H9 (cell line): ENCODE results near the gene HHLA2. TPM values are rescaled to one million over a fixed set of nuclear protein-coding genes. Genes with fewer than 3 reads are reported as not detected.

ENCODE experiments used
- DNase-seq: peaks from one replicate; pipeline ENCODE4 v3.0.0-alpha.2; 2017
- H2AFZ ChIP-seq: one replicate; pipeline ENCODE4 v1.6.1; 2013; ENCODE audit warnings: mild to moderate bottlenecking, low read length, control low read depth, moderate library complexity
- H2AK5ac ChIP-seq: 2 replicates; pipeline ENCODE4 v1.6.1; 2013; ENCODE audit warnings: low read length, control low read depth, mixed read lengths; ENCODE audit not compliant: insufficient read length
- H2BK120ac ChIP-seq: one replicate; pipeline ENCODE4 v1.6.1; 2013; ENCODE audit warnings: low read depth, mild to moderate bottlenecking, low read length, control low read depth, inconsistent platforms; ENCODE audit not compliant: poor library complexity, severe bottlenecking
- H2BK12ac ChIP-seq: 2 replicates; pipeline ENCODE4 v1.6.1; 2013; ENCODE audit warnings: low read length, control low read depth, mixed read lengths, low read depth; ENCODE audit not compliant: insufficient read length
- H2BK15ac ChIP-seq: 2 replicates; pipeline ENCODE4 v1.6.1; 2013; ENCODE audit warnings: low read depth, low read length, control low read depth
- H2BK20ac ChIP-seq: one replicate; pipeline ENCODE4 v1.6.1; 2013; ENCODE audit warnings: low read depth, mild to moderate bottlenecking, low read length, control low read depth, inconsistent platforms; ENCODE audit not compliant: poor library complexity, severe bottlenecking
- H2BK5ac ChIP-seq: 2 replicates; pipeline ENCODE4 v1.6.1; 2013; ENCODE audit warnings: low read length, control low read depth, mixed read lengths; ENCODE audit not compliant: insufficient read length
- H3K14ac ChIP-seq: 2 replicates; pipeline ENCODE4 v1.6.1; 2013; ENCODE audit warnings: low read length, control low read depth; ENCODE audit not compliant: insufficient read depth
- H3K18ac ChIP-seq: 2 replicates; pipeline ENCODE4 v1.6.1; 2013; ENCODE audit warnings: low read depth, mild to moderate bottlenecking, mixed read lengths, low read length, control low read depth; ENCODE audit not compliant: insufficient read length
- H3K23ac ChIP-seq: 2 replicates; pipeline ENCODE4 v1.6.1; 2013; ENCODE audit warnings: low read length, control low read depth, mixed read lengths, low read depth; ENCODE audit not compliant: insufficient read length
- H3K23me2 ChIP-seq: 2 replicates; pipeline ENCODE4 v1.6.1; 2013; ENCODE audit warnings: low read depth, mild to moderate bottlenecking, mixed read lengths, low read length, control low read depth; ENCODE audit not compliant: insufficient read length, poor library complexity, severe bottlenecking
- H3K27ac ChIP-seq: 2 replicates; pipeline ENCODE4 v1.5.1; 2013; ENCODE audit warnings: low read length, control low read depth, mixed read lengths, low read depth; ENCODE audit not compliant: insufficient read length
- H3K27me3 ChIP-seq: 2 replicates; pipeline ENCODE4 v1.6.1; 2013; ENCODE audit warnings: low read length, control low read depth, inconsistent platforms; ENCODE audit not compliant: insufficient read depth
- H3K4ac ChIP-seq: 2 replicates; pipeline ENCODE4 v1.6.1; 2013; ENCODE audit warnings: low read depth, mild to moderate bottlenecking, control low read depth, inconsistent platforms, low read length, moderate library complexity
- H3K4me1 ChIP-seq: 2 replicates; pipeline ENCODE4 v1.6.1; 2013; ENCODE audit warnings: low read length, control low read depth, inconsistent platforms; ENCODE audit not compliant: insufficient read depth
- H3K4me2 ChIP-seq: 2 replicates; pipeline ENCODE4 v1.6.1; 2013; ENCODE audit warnings: low read length, control low read depth, mixed read lengths; ENCODE audit not compliant: insufficient read length, insufficient read depth
- H3K56ac ChIP-seq: 2 replicates; pipeline ENCODE4 v1.6.1; 2013; ENCODE audit warnings: low read depth, mild to moderate bottlenecking, mixed read lengths, low read length, control low read depth; ENCODE audit not compliant: insufficient read length
- H3K79me1 ChIP-seq: 2 replicates; pipeline ENCODE4 v1.6.1; 2013; ENCODE audit warnings: low read depth, mild to moderate bottlenecking, moderate library complexity, low read length, control low read depth, inconsistent platforms; ENCODE audit not compliant: insufficient read depth, poor library complexity, severe bottlenecking
- H3K79me2 ChIP-seq: 2 replicates; pipeline ENCODE4 v1.6.1; 2013; ENCODE audit warnings: low read length, control low read depth, inconsistent platforms; ENCODE audit not compliant: insufficient read depth
- H3K9ac ChIP-seq: 2 replicates; pipeline ENCODE4 v1.6.1; 2013; ENCODE audit warnings: low read length, control low read depth, mixed read lengths; ENCODE audit not compliant: insufficient read length; ENCODE audit errors: extremely low read depth
- H3K9me3 ChIP-seq: one replicate; pipeline ENCODE4 v1.6.1; 2013; ENCODE audit warnings: low read depth, low read length, inconsistent platforms; ENCODE audit not compliant: control insufficient read depth
- H3T11ph ChIP-seq: one replicate; pipeline ENCODE4 v1.6.1; 2013; ENCODE audit warnings: mild to moderate bottlenecking, low read length, control low read depth, inconsistent platforms
- H4K20me1 ChIP-seq: one replicate; pipeline ENCODE4 v1.6.1; 2013; ENCODE audit not compliant: control insufficient read depth, insufficient read length, insufficient read depth
- H4K5ac ChIP-seq: 2 replicates; pipeline ENCODE4 v1.6.1; 2013; ENCODE audit warnings: low read depth, mild to moderate bottlenecking, mixed read lengths, low read length, control low read depth; ENCODE audit not compliant: insufficient read length
- H4K8ac ChIP-seq: replicated peaks from 2 replicates; pipeline ENCODE4 v1.6.1; 2013; ENCODE audit warnings: low read length, control low read depth, mixed read lengths, low read depth; ENCODE audit not compliant: insufficient read length
- H4K91ac ChIP-seq: 2 replicates; pipeline ENCODE4 v1.6.1; 2013; ENCODE audit warnings: low read depth, mild to moderate bottlenecking, moderate library complexity, mixed read lengths, low read length, control low read depth; ENCODE audit not compliant: insufficient read length
- H3K27ac Mint-ChIP-seq, 3 experiments: 2 replicates in 2 of 3; 3 replicates in 1 of 3; pipeline ENCODE4 v1.8.0; 2020 to 2021; ENCODE audit warnings: mixed read lengths in 3 of 3, mild to moderate bottlenecking in 1 of 3, moderate library complexity in 1 of 3
- H3K27me3 Mint-ChIP-seq: 2 replicates; pipeline ENCODE4 v1.8.0; 2021; ENCODE audit warnings: low read depth, mild to moderate bottlenecking, moderate library complexity, mixed read lengths
- H3K36me3 Mint-ChIP-seq, 3 experiments: 2 replicates in 2 of 3; 3 replicates in 1 of 3; pipeline ENCODE4 v1.8.0; 2020 to 2021; ENCODE audit warnings: low read depth in 3 of 3, mixed read lengths in 3 of 3; ENCODE audit not compliant: insufficient read depth in 1 of 3
- H3K4me1 Mint-ChIP-seq, 2 experiments: 2 replicates each; pipeline ENCODE4 v1.8.0; 2020; ENCODE audit warnings: mixed read lengths in 2 of 2
- H3K4me3 Mint-ChIP-seq, 2 experiments: 2 replicates in 1 of 2; 3 replicates in 1 of 2; pipeline ENCODE4 v1.8.0; 2020 to 2021; ENCODE audit warnings: mild to moderate bottlenecking in 2 of 2, mixed read lengths in 2 of 2, moderate library complexity in 1 of 2
- H3K9me3 Mint-ChIP-seq, 2 experiments: 2 replicates in 1 of 2; 3 replicates in 1 of 2; pipeline ENCODE4 v1.8.0; 2020; ENCODE audit warnings: mild to moderate bottlenecking in 2 of 2, mixed read lengths in 2 of 2, moderate library complexity in 1 of 2
- WGBS: extraction: QIAGEN DNeasy Blood & Tissue Kit; methylation state at CpG from one replicate; pipeline ENCODE4 v1.1.7; 2013; ENCODE audit warnings: missing lambda C conversion rate, low lambda C conversion rate, mixed read lengths; ENCODE audit not compliant: insufficient read length; ENCODE audit errors: extremely low coverage; 5-methylcytosine and 5-hydroxymethylcytosine counted together
- total RNA-seq: library from RNA; stranded (reverse); gene quantifications from 2 replicates; pipeline ENCODE4 v1.2.1, GENCODE V29; 2021
- TF ChIP-seq, protein P1 (sequence below): fragments of 200-600 bp; sonication (generic); conservative IDR thresholded peaks from 3 replicates; pipeline ENCODE4 v1.8.0; 2021; ENCODE audit warnings: antibody characterized with exemption, mild to moderate bottlenecking

Gene HHLA2
- total RNA-seq, 1 experiment from 2014 or later = not detected

- Histone ChIP-seq H3K9me3 (no peaks in the 10 kb centered on the region), H4K8ac (no peak overlapping the region), H3K18ac (no peak overlapping the region), H3T11ph (no peak overlapping the region), H3K79me2 (no peaks in the 10 kb centered on the region), H3K4ac (no peak overlapping the region), H2BK15ac (no peak overlapping the region), H4K20me1 (no peaks in the 10 kb centered on the region), H2BK5ac (no peak overlapping the region), H3K9ac (no peak overlapping the region), H2BK12ac (no peak overlapping the region), H3K4me2 (no peak overlapping the region), H4K5ac (no peak overlapping the region), H2AFZ (no peak overlapping the region), H3K56ac (no peak overlapping the region), H3K23ac (no peak overlapping the region), H3K27ac (no peak overlapping the region), H3K14ac (no peak overlapping the region), H3K79me1 (no peaks in the 10 kb centered on the region), H4K91ac (no peak overlapping the region), H3K27me3 (no peaks in the 10 kb centered on the region), H2BK20ac (no peak overlapping the region), H2BK120ac (no peak overlapping the region), H3K23me2 (no peaks in the 10 kb centered on the region), H2AK5ac (no peak overlapping the region), H3K4me1 (peaks cover 2% of the 10 kb centered on the region; the same call in 1 of the 2 replicates)
- Mint-ChIP-seq H3K9me3 (no peaks in the 10 kb centered on the region; a peak in 2 of 5 replicates), H3K27me3 (no peaks in the 10 kb centered on the region), H3K4me1 (peaks cover 15 to 18% of the 10 kb centered on the region in 2 experiments), H3K27ac (no peak overlapping the region), H3K4me3 (no peak overlapping the region), H3K36me3 (no peaks in the 10 kb centered on the region; a peak in 1 of 7 replicates)
- TF ChIP-seq, protein P1, sequence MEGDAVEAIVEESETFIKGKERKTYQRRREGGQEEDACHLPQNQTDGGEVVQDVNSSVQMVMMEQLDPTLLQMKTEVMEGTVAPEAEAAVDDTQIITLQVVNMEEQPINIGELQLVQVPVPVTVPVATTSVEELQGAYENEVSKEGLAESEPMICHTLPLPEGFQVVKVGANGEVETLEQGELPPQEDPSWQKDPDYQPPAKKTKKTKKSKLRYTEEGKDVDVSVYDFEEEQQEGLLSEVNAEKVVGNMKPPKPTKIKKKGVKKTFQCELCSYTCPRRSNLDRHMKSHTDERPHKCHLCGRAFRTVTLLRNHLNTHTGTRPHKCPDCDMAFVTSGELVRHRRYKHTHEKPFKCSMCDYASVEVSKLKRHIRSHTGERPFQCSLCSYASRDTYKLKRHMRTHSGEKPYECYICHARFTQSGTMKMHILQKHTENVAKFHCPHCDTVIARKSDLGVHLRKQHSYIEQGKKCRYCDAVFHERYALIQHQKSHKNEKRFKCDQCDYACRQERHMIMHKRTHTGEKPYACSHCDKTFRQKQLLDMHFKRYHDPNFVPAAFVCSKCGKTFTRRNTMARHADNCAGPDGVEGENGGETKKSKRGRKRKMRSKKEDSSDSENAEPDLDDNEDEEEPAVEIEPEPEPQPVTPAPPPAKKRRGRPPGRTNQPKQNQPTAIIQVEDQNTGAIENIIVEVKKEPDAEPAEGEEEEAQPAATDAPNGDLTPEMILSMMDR = no peak
- no CpG with 5 or more reads among the region's 11 CpGs for WGBS
- no peak for DNase-seq
These were observed 114.2 kb downstream of the HHLA2 start for GRCh38 chr3:108410531-108410984.
